Mammary epithelial cell (primary cell): ENCODE data around the gene ANKS1B.

Source experiments
- EZH2 ChIP-seq: IDR thresholded peaks from 2 replicates; pipeline ENCODE4 v1.6.1; 2012; ENCODE audit warnings: low read length, inconsistent platforms, borderline replicate concordance
- TF ChIP-seq, protein P1 (sequence below), 2 donors: IDR thresholded peaks in 1 of 2; conservative IDR thresholded peaks in 1 of 2; 2 replicates each; pipeline ENCODE4 v1.5.1; 2011 to 2012; ENCODE audit warnings: inconsistent platforms in 2 of 2, low read length in 2 of 2, mild to moderate bottlenecking in 2 of 2, control low read depth in 1 of 2, low read depth in 1 of 2; ENCODE audit not compliant: insufficient read depth in 1 of 2; ENCODE audit errors: extremely low read depth in 1 of 2

DNA sequence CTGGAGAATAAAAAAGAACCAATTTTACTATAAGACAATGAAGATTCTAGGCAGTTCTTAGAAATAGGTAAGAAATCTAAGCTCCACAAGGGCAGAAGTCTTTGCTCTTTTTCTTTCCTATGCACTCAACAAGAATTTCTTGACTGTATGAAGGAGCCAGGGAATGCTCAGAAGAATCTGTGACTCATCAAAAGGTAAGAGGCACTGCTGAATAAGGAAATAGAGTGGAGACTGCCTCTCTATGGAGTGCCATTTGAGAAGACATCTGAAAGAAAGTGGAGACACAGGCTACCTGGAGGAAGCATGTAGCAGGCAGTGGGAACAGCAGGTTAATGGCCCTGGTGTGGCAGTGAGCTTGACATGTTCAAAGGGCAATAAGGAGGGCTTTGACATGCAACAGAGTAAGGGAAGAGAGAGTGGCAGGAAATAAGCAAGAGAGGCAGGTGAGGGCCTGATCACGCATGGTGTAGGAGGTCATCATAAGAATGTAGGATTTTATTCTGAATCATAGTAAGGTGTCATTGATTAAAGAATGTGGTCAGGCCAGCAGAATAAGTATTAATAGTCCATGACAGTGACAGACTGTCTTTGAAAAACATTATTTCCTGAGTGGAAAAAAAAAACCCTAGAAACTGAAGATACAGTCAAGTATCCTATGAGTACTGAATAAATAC is 783.9 kb downstream of the ANKS1B start:
- TF ChIP-seq, protein P1, sequence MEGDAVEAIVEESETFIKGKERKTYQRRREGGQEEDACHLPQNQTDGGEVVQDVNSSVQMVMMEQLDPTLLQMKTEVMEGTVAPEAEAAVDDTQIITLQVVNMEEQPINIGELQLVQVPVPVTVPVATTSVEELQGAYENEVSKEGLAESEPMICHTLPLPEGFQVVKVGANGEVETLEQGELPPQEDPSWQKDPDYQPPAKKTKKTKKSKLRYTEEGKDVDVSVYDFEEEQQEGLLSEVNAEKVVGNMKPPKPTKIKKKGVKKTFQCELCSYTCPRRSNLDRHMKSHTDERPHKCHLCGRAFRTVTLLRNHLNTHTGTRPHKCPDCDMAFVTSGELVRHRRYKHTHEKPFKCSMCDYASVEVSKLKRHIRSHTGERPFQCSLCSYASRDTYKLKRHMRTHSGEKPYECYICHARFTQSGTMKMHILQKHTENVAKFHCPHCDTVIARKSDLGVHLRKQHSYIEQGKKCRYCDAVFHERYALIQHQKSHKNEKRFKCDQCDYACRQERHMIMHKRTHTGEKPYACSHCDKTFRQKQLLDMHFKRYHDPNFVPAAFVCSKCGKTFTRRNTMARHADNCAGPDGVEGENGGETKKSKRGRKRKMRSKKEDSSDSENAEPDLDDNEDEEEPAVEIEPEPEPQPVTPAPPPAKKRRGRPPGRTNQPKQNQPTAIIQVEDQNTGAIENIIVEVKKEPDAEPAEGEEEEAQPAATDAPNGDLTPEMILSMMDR (conservative IDR thresholded peaks at IDR 0.05 in 1 of 2, IDR thresholded peaks at IDR 0.05 in 1 of 2; ENCODE audit: extremely low read depth in 1 of 2, insufficient read depth in 1 of 2, low read depth in 1 of 2, low read length in 2 of 2) = no peak
- TF ChIP-seq EZH2 = no peak
